Measurements from ENCODE around the gene PREP.
"Not testable (repeated sequence)": the region's sequence is repeated elsewhere in the genome, so short reads cannot be mapped to it uniquely, and the experiment has no call there.

PREP gene

GRCh38 chr6:105345506-105345905 is 57.4 kb downstream of the PREP start:
- DNase-seq (ENCODE audit: low read depth in 3 of 3, low spot score in 1 of 3), result no peak

- no peak for DNase-seq (ENCODE audit: low read depth in 3 of 3, low spot score in 1 of 3)
Observed at GRCh38 chr6:105344881-105345370, 58.0 kb downstream of the PREP start.

- DNase-seq (ENCODE audit: low read depth in 3 of 3, low spot score in 1 of 3), result not testable (repeated sequence)
Observed at GRCh38 chr6:105338350-105338983, 64.4 kb downstream of the PREP start.

- DNase-seq (ENCODE audit: low read depth in 3 of 3, low spot score in 1 of 3), result no peak
Observed at GRCh38 chr6:105336986-105337385, 65.9 kb downstream of the PREP start.

- DNase-seq (ENCODE audit: low read depth in 3 of 3, low spot score in 1 of 3), result no peak
Observed at GRCh38 chr6:105332576-105332975, 70.3 kb downstream of the PREP start.

- no peak for DNase-seq (ENCODE audit: low read depth in 3 of 3, low spot score in 1 of 3)
Observed at GRCh38 chr6:105331927-105332326, 71.0 kb downstream of the PREP start.

GRCh38 chr6:105330913-105331312 is 72.0 kb downstream of the PREP start:
- DNase-seq (ENCODE audit: low read depth in 3 of 3, low spot score in 1 of 3), result no peak

- DNase-seq (ENCODE audit: low read depth in 3 of 3, low spot score in 1 of 3), result no peak
Observed at GRCh38 chr6:105330364-105330763, 72.5 kb downstream of the PREP start.

- no peak for DNase-seq (ENCODE audit: low read depth in 3 of 3, low spot score in 1 of 3)
Observed at GRCh38 chr6:105326833-105327770, 75.8 kb downstream of the PREP start.

- DNase-seq (ENCODE audit: low read depth in 3 of 3, low spot score in 1 of 3), result no peak
Observed at GRCh38 chr6:105326216-105326615, 76.7 kb downstream of the PREP start.

- DNase-seq (ENCODE audit: low read depth in 3 of 3, low spot score in 1 of 3), result no peak
Observed at GRCh38 chr6:105324386-105324950, 78.4 kb downstream of the PREP start.

GRCh38 chr6:105322499-105323225 is 80.2 kb downstream of the PREP start:
- no peak for DNase-seq (ENCODE audit: low read depth in 3 of 3, low spot score in 1 of 3)

- no peak for DNase-seq (ENCODE audit: low read depth in 3 of 3, low spot score in 1 of 3)
Observed at GRCh38 chr6:105321728-105322127, 81.2 kb downstream of the PREP start.

- no peak for DNase-seq (ENCODE audit: low read depth in 3 of 3, low spot score in 1 of 3)
Observed at GRCh38 chr6:105321207-105321606, 81.7 kb downstream of the PREP start.

GRCh38 chr6:105320765-105321164 is 82.1 kb downstream of the PREP start:
- no peak for DNase-seq (ENCODE audit: low read depth in 3 of 3, low spot score in 1 of 3)

GRCh38 chr6:105320271-105320670 is 82.6 kb downstream of the PREP start:
- no peak for DNase-seq (ENCODE audit: low read depth in 3 of 3, low spot score in 1 of 3)

- DNase-seq (ENCODE audit: low read depth in 3 of 3, low spot score in 1 of 3), result no peak
Observed at GRCh38 chr6:105319331-105319730, 83.6 kb downstream of the PREP start.

GRCh38 chr6:105318660-105319059 is 84.2 kb downstream of the PREP start:
- DNase-seq (ENCODE audit: low read depth in 3 of 3, low spot score in 1 of 3), result no peak

GRCh38 chr6:105317607-105318533 is 85.0 kb downstream of the PREP start:
- DNase-seq (ENCODE audit: low read depth in 3 of 3, low spot score in 1 of 3), result no peak

- no peak for DNase-seq (ENCODE audit: low read depth in 3 of 3, low spot score in 1 of 3)
Observed at GRCh38 chr6:105313211-105313610, 89.7 kb downstream of the PREP start.

All from stimulated activated CD4-positive, alpha-beta T cell treated with anti-CD3 and anti-CD28 coated beads, TNF-alpha, amount 100 ng/mL, for 1 hour (primary cell).